A549 treated with CpdA at 1 μM for 4 hours (cell line): ENCODE measurements around the gene SLC16A1. TPM values are rescaled to one million over a fixed set of nuclear protein-coding genes. Genes with fewer than 3 reads are reported as not detected.

Experiments used
- total RNA-seq: library from RNA; stranded (reverse); fragments of 200-300 nt; extraction: Qiagen RNA extraction; gene quantifications from 5 replicates; pipeline ENCODE4 v1.2.3, GENCODE V29; 2022; ENCODE audit warnings: low read depth

Gene SLC16A1
- total RNA-seq: 47.8 to 60.7 TPM (median 50.5 TPM) in 5 replicates

GRCh38 chr1:112955773-112956543, at the start of gene SLC16A1:
TSS of gene SLC16A1 (minus strand) at chr1:112956196. CDS start at chr1:112929308, 26,888 bp downstream.

Other genes with a start within 250 kb of the SLC16A1 start
- gene RHOC, start 249.1 kb downstream of the SLC16A1 start, total RNA-seq: 344 to 388 TPM (median 368 TPM) in 5 replicates
- gene PPM1J, start 240.9 kb downstream of the SLC16A1 start, total RNA-seq: 0.79 to 1.5 TPM (median 0.96 TPM) in 5 replicates
- 2.8 to 3.9 TPM (median 3.3 TPM) in 5 replicates for gene LRIG2, start 117.0 kb upstream of the SLC16A1 start, total RNA-seq